HG03045 (cell line): Measurements from ENCODE around the gene LRRC41.
A peak's percentile ranks its signal among the peaks of the same experiment; 100 is the strongest.

Source experiments
- ATAC-seq: cut with Tn5 transposase; IDR thresholded peaks from one replicate; pipeline ENCODE4 v1.9.1; 2021; ENCODE audit warnings: mild to moderate bottlenecking, moderate library complexity; ENCODE audit not compliant: unreplicated experiment

LRRC41 gene

DNA sequence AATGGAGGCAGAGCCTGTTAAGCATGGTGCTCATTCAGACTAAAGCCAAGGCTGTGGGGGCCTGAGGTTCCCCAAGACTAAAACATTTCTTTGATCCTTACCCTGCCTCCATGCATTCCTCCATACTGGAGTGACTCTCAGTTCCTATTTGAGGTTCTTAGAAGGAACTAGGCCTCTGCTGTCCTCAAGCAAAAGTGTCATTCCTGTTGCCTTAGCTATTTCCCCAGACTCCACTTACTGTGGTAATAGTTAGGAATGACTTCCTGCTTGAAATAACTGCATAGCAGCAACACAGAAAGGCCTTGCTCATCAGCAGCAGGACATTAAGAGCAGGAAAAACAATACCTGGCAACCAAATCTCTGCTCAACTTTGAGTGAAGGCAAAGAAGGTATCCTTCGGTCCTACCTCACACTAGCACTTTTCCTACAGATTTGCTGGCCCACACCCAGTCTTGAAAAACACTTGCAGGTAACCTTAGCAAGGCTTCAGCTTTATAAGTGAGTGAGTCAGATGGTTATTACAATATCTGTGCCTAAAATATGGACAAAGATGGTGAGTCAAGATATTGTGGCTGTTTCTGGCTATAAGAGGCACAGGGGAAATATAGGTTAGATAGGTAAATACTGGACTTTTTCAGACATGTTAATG is 14.8 kb downstream of the LRRC41 start:
- ATAC-seq: no peak

DNA sequence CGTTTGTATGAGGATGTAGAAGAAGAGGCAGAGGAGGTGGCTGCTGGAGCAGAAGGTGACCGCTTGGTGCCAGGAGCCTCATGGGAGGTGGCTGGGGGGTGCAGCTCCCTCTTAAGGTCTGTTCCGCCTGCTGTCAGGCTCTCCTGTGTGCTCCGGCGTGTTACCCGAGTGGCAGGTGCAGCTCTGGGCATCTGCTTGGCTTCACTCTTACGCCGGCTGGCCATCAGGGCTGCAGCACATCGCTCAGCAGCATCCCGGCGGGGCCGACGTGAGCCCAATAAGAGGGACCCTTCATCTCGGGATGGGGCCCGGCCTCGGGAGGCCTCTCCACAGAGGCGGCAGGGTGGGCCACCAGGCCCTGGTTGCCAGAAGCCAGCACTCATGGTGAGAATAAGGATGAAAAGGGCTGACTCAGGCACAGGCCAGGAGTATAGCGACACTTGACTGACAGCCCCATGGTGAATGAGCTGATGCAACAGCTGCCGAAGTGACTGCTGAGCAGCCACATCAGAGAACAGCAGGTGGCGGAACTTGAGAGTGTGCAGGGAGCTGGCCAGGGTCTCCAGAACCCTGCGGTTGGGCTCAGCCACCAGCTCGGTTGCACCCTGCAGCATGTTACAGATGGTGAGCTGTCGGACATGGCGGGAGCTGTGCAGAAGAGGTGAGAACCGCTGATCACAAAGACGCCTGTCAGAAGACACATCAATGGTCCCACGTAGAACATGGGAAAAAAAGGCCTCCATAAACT is 17.5 kb downstream of the LRRC41 start:
- no peak for ATAC-seq

GRCh38 chr1:46284597-46285564 is 18.5 kb downstream of the LRRC41 start:
- no peak for ATAC-seq

- ATAC-seq: no peak
Observed at GRCh38 chr1:46284058-46284457, 19.4 kb downstream of the LRRC41 start.

GRCh38 chr1:46281021-46281420 is 22.4 kb downstream of the LRRC41 start:
- no peak for ATAC-seq

DNA sequence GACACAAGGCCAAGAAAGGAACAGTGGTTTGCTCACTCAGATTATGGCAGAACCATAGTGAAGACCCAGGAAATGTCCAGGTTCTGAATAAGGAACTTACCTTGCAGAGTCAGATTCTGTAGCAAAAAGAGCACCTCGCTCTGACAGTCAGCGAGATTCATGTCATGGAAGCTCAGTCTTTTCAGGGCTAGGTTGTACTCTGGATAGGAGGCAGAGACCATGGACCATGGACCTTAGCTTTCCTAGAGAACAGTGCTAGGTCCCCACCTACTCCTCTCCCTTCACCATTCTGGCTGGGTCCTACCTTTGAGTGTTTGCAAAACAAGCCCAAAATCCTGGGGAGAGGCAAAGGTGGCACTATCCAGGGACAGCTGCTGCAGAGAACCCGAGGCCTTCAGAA is 23.3 kb downstream of the LRRC41 start:
- ATAC-seq: no peak

DNA sequence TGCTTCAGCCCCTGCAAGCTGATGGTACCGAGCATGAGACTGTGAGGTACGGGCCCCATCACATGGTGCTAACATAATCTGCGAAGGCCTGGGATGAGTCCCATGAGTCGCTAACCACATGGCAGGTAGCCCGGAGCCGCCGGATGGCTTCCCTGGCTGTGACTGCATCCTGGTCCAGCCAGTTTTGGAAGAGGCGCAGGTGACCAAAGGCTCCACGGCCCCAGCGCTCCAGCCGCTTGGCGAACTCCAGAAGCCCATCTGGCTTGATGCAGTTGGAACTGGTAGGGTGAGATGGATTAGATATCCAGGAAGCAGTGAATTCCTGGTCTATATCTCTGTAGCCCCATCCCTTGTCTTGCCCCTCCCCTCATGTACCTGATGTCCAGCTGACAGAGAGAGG is 24.6 kb downstream of the LRRC41 start:
- ATAC-seq: no peak

DNA sequence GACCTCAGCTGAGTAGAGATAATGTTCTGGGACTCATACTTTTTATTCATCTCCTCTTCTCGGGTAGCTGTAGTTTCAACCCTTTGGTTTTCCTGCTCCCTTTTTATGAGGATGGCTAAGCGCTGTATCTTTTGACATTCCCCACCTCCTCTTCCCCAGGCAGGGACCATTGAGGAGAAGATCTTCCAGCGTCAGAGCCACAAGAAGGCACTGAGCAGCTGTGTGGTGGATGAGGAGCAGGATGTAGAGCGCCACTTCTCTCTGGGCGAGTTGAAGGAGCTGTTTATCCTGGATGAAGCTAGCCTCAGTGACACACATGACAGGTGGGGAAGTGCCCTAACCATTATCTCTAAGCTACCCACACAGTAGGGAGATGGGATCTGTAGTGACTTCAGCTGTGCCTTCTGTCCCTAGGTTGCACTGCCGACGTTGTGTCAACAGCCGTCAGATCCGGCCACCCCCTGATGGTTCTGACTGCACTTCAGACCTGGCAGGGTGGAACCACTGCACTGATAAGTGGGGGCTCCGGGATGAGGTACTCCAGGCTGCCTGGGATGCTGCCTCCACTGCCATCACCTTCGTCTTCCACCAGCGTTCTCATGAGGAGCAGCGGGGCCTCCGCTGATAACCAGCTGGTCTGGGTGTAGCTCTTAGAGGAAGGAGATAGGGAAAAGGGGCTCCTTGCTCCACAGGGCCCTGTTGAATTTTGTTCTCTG is 25.6 kb downstream of the LRRC41 start:
- ATAC-seq: no peak

GRCh38 chr1:46275030-46275337 is 28.4 kb downstream of the LRRC41 start:
- no peak for ATAC-seq

DNA sequence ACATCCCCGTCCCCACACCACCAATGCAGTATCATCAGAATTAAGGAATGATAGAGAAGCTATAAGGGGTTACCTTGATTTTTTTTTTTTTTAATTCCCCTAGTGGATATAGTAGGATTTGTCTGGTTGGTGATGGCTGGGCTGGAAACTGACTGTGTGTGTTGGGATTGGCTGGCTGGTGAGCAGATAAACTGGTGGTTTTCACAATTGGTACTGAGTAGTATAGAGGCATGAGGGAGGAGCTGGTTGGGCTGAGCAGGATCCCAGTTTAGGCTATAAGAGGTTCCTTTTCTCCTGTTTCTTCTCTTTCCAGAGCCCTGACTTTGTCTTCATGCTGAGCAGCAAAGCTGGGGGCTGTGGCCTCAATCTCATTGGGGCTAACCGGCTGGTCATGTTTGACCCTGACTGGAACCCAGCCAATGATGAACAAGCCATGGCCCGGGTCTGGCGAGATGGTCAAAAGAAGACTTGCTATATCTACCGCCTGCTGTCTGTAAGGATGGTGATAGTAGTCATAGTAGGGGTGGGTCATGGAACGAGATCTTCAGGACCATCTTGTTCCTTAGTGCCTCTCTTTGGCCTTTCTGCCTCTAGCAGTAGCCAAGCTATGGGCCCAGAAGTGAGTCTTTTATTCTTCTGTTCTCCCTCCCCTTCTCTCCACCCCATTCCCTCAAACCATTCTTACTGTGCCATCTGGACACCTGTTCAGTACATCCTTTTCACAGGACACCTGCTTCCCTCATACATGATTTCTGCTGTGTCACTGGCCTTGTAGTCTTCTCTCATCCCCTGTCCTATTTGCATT is 29.0 kb downstream of the LRRC41 start:
- ATAC-seq: no peak

DNA sequence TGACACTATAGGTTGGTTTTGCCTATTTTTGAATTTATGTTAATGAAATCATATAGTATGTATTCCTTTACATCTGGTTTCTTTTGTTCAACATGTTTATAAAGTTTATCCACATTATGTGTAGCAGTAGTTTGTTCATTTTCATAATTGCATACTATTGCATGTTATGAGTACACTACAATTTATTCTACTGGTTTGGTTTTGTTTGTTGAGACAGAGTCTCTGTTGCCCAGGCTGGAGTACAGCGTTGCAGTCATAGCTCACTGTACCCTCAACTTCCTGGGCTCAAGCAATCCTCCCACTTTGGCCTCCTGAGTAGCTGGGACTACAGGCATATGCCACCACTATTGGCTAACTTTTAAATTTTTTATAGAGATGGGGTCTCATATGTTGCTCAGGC is 34.8 kb downstream of the LRRC41 start:
- no peak for ATAC-seq

- ATAC-seq: no peak
Observed at GRCh38 chr1:46263146-46263545, 40.3 kb downstream of the LRRC41 start.

- ATAC-seq: no peak
Observed at GRCh38 chr1:46262508-46262907, 40.9 kb downstream of the LRRC41 start.

DNA sequence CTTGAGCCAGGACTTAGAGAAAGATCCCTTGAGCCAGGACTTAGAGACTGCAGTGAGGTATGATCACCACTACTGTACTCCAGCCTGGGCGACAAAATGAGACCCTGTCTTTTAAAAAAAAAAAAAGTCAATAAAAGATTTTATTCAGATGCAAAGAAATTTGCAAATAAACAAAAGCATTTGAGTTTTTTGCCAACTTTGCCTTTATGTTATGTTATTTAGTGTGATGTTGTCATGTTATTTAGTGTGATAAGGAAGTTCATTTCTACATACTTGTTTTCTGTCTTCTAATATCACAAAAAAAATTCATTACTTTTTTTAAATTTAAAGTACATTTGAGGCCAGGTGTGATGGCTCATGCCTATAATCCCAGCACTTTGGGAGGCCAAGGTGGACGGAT is 46.9 kb downstream of the LRRC41 start:
- no peak for ATAC-seq

- ATAC-seq: no peak
Observed at GRCh38 chr1:46254668-46255067, 48.7 kb downstream of the LRRC41 start.

- ATAC-seq: no peak
Observed at GRCh38 chr1:46248122-46248920, 55.1 kb downstream of the LRRC41 start.

GRCh38 chr1:46247436-46248121 is 55.8 kb downstream of the LRRC41 start, which contains the start of gene RAD54L:
TSS of gene RAD54L (plus strand) at chr1:46247763. CDS start at chr1:46248406, 643 bp downstream.
- ATAC-seq: peak; percentile 91

- ATAC-seq: peak; percentile 49
Observed at GRCh38 chr1:46246548-46247435, 56.6 kb downstream of the LRRC41 start.
